Heart right ventricle (tissue), 16 donors: ENCODE results near the gene SMARCA2. TPM values are rescaled to one million over a fixed set of nuclear protein-coding genes. Genes with fewer than 3 reads are reported as not detected.

ENCODE experiments used
- ATAC-seq, 8 donors: fragments of 200-7000 bp; cut with Tn5 transposase; one replicate each; pipeline ENCODE4 v1.9.1; 2020; ENCODE audit warnings: mild to moderate bottlenecking in 8 of 8, moderate library complexity in 8 of 8, moderate number of reproducible peaks in 1 of 8
- DNase-seq, 2 donors: peaks; one replicate each; pipeline ENCODE4 v3.0.0-alpha.2; 2020
- H3K27ac ChIP-seq, 10 donors: fragments of 200-600 bp; sonication (generic) in 2 of 10; one replicate each; pipeline versions ENCODE4 v1.5.0 to v1.8.0; 2020 to 2022; ENCODE audit warnings: mild to moderate bottlenecking in 3 of 10
- H3K27me3 ChIP-seq, 7 donors: fragments of 200-600 bp; one replicate each; pipeline ENCODE4 v1.8.0; 2021 to 2022; ENCODE audit warnings: mild to moderate bottlenecking in 2 of 7
- H3K36me3 ChIP-seq, 9 donors: fragments of 200-600 bp; sonication (generic) in 1 of 9; one replicate each; pipeline versions ENCODE4 v1.5.0 to v1.8.0; 2020 to 2022; ENCODE audit warnings: mild to moderate bottlenecking in 2 of 9
- H3K4me1 ChIP-seq, 9 donors: fragments of 200-600 bp; sonication (generic) in 1 of 9; one replicate each; pipeline versions ENCODE4 v1.5.0 to v1.8.0; 2020 to 2022; ENCODE audit warnings: mild to moderate bottlenecking in 4 of 9
- H3K4me3 ChIP-seq, 10 donors: fragments of 200-600 bp; sonication (generic) in 2 of 10; one replicate each; pipeline versions ENCODE4 v1.5.0 to v1.8.0; 2020 to 2022; ENCODE audit warnings: mild to moderate bottlenecking in 7 of 10, moderate library complexity in 2 of 10
- H3K9me3 ChIP-seq, 11 donors: fragments of 200-600 bp in 10 of 11; sonication (generic) in 2 of 11; one replicate each; pipeline versions ENCODE4 v1.5.0 to v1.8.0; 2013 to 2022; ENCODE audit warnings: mild to moderate bottlenecking in 2 of 11, control low read depth in 1 of 11, moderate library complexity in 1 of 11
- CTCF ChIP-seq, 9 donors: fragments of 200-600 bp; sonication (generic) in 2 of 9; IDR thresholded peaks; one replicate each; pipeline versions ENCODE4 v1.5.0 to v1.8.0; 2021 to 2022; ENCODE audit warnings: antibody characterized with exemption in 9 of 9, mild to moderate bottlenecking in 5 of 9, moderate library complexity in 1 of 9
- WGBS, 2 donors: extraction: QIAGEN DNeasy Blood & Tissue Kit; methylation state at CpG; one replicate each; pipeline ENCODE4 v1.1.7; 2013; ENCODE audit warnings: inconsistent platforms in 1 of 2; 5-methylcytosine and 5-hydroxymethylcytosine counted together
- intact Hi-C, 10 donors: fragments of 100-400 bp; cut with DNase I; formaldehyde crosslinking; loops; one replicate each; pipeline versions ENCODE4 v1.11.1 to v1.14.2; 2022
- polyA plus RNA-seq, 2 donors: library from polyadenylated mRNA; stranded (reverse); fragments of 200-250 nt; gene quantifications; one replicate each; pipeline ENCODE4 v1.2.3, GENCODE V29; 2013
- total RNA-seq, 10 donors: library from RNA; stranded (reverse); fragmentation: NEBNext Ultra II Directional in 3 of 10; extraction: Animal tissue kit (Norgen Biotek cat#: 25700) in 3 of 10; gene quantifications; one replicate each; pipeline versions ENCODE4 v1.2.1 to v1.2.4, GENCODE V29; 2021 to 2023
- donor health status: Arrhythmogenic right ventricular cardiomyopathy.
- donor health status: ischemic (EF 13 %, LVEDD 7.1; RV severe dilation, severe dysfunction).
- donor health status: healthy with polysubstance abuse.
- donor health status: DM: no; HTN: yes; CAD: no.
- donor health status: DM: no; HTN: no; CAD: no.
- donor health status: ischemic (EF 25% LVEDD 6.9; RV normal size, moderate dysfunction).
- donor health status: ischemic (EF 25% LVEDD 5.7; RV mildly dilated, moderate dysfunction).
- donor health status: healthy.
- donor health status: DM: yes; HTN: yes; CAD: no.
- donor health status: Ischemic cardiomyopathy.
- donor health status: ischemic (EF 35%, LVEDD 5.7; RV mildly dilated, moderate dysfunction).
- donor health status: nonischemic (EF 11% LVEDD 7.7; RV severe dilation, severe dysfunction).
- donor health status: DM: yes; HTN: yes; CAD: no.
- donor health status: PGD.
- donor health status: ischemic (EF 29% LVEDD 5.4; RV normal size, mild dysfunction).
- donor health status: nonischemic (EF 23%, LVEDD 6.1; RV moderate dilation, normal function).

SMARCA2 gene
- total and polyA plus RNA-seq, 12 donors = 26.5 to 140 (median 105) TPM

- no peak overlapping the region for H3K4me3 ChIP-seq
- TF ChIP-seq CTCF (IDR thresholded peaks at IDR 0.05) = no peak
- intact Hi-C loops = no loop called here
- H3K36me3 ChIP-seq = peaks cover 0 to 56% (median 18%) of the 10 kb centered on the region in 9 donors
- ATAC-seq (no peak), DNase-seq (no peak)
- peaks cover 12 to 78% (median 62%) of the 10 kb centered on the region in 9 donors for H3K4me1 ChIP-seq
- no peaks in the 10 kb centered on the region for H3K9me3 ChIP-seq
- no peak overlapping the region for H3K27ac ChIP-seq
- WGBS, 2 donors = 46 to 53% methylated on average over 2 of the region's 2 CpGs
- no peaks in the 10 kb centered on the region for H3K27me3 ChIP-seq
These were observed 14.6 kb downstream of the SMARCA2 start for GRCh38 chr9:2029666-2030170.

- peaks cover 0 to 77% (median 23%) of the 10 kb centered on the region in 9 donors for H3K36me3 ChIP-seq
- intact Hi-C loops = no loop called here
- no peak for DNase-seq
- no peak for ATAC-seq
- no peaks in the 10 kb centered on the region for H3K27me3 ChIP-seq
- peak overlapping the region in 1 of 10 donors; percentile 27 for H3K27ac ChIP-seq
- peaks cover 3 to 61% (median 41%) of the 10 kb centered on the region in 9 donors for H3K4me1 ChIP-seq
- no peak for TF ChIP-seq CTCF (IDR thresholded peaks at IDR 0.05)
- 65 to 71% methylated on average over 5 of the region's 5 CpGs for WGBS, 2 donors
- no peaks in the 10 kb centered on the region for H3K9me3 ChIP-seq
- H3K4me3 ChIP-seq = no peak overlapping the region
These were observed 17.1 kb downstream of the SMARCA2 start for GRCh38 chr9:2032234-2032633.

- no peaks in the 10 kb centered on the region for H3K27me3 ChIP-seq
- no peak overlapping the region for H3K4me3 ChIP-seq
- ATAC-seq = no peak
- H3K27ac ChIP-seq = no peak overlapping the region
- peaks cover 0 to 47% (median 26%) of the 10 kb centered on the region in 9 donors for H3K4me1 ChIP-seq
- H3K9me3 ChIP-seq = no peaks in the 10 kb centered on the region
- DNase-seq = no peak
- WGBS, 2 donors = 80 to 81% methylated on average over 4 of the region's 4 CpGs
- intact Hi-C loops = no loop called here
- peaks cover 0 to 96% (median 35%) of the 10 kb centered on the region in 9 donors for H3K36me3 ChIP-seq
- no peak for TF ChIP-seq CTCF (IDR thresholded peaks at IDR 0.05)
These were observed 21.7 kb downstream of the SMARCA2 start for GRCh38 chr9:2036844-2037243.

GRCh38 chr9:2039294-2040180 lies 24.4 kb downstream of the SMARCA2 start:
- peaks cover 0 to 93% (median 23%) of the 10 kb centered on the region in 9 donors for H3K36me3 ChIP-seq
- peaks cover 0 to 53% (median 26%) of the 10 kb centered on the region in 9 donors for H3K4me1 ChIP-seq
- 59% methylated on average over 20 of the region's 20 CpGs for WGBS, 2 donors
- peak in 1 of 2 donors; percentile 28 for DNase-seq
- no peaks in the 10 kb centered on the region for H3K9me3 ChIP-seq
- peak in 6 of 8 donors; percentile 32 to 80 (median 66) for ATAC-seq
- H3K27ac ChIP-seq = peak overlapping the region in 8 of 10 donors; percentile 2 to 61 (median 16)
- TF ChIP-seq CTCF (IDR thresholded peaks at IDR 0.05) = no peak
- intact Hi-C loops = no loop called here
- H3K27me3 ChIP-seq = no peaks in the 10 kb centered on the region
- peak overlapping the region in 2 of 10 donors; percentile 10 to 16 for H3K4me3 ChIP-seq
